ENCODE data around the gene RAF1.

Gene RAF1

GRCh38 chr3:12578742-12579141, 85.2 kb downstream of the RAF1 start:
- H3K4me3 ChIP-seq (ENCODE audit: low read depth, low read length): no peak overlapping the region
- no peak for DNase-seq (ENCODE audit: low read depth)
- TF ChIP-seq CTCF (IDR thresholded peaks at IDR 0.05; ENCODE audit: control insufficient read depth, extremely low read depth, insufficient read depth): peak; percentile 19; the same call in 1 of the 2 replicates

GRCh38 chr3:12577379-12577778, 86.5 kb downstream of the RAF1 start:
- DNase-seq (ENCODE audit: low read depth): no peak
- no peak overlapping the region for H3K4me3 ChIP-seq (ENCODE audit: low read depth, low read length)
- no peak for TF ChIP-seq CTCF (IDR thresholded peaks at IDR 0.05; ENCODE audit: control insufficient read depth, extremely low read depth, insufficient read depth)

GRCh38 chr3:12574661-12575060, 89.3 kb downstream of the RAF1 start:
- no peak overlapping the region for H3K4me3 ChIP-seq (ENCODE audit: low read depth, low read length)
- TF ChIP-seq CTCF (IDR thresholded peaks at IDR 0.05; ENCODE audit: control insufficient read depth, extremely low read depth, insufficient read depth): no peak
- DNase-seq (ENCODE audit: low read depth): no peak

GRCh38 chr3:12574131-12574530, 89.8 kb downstream of the RAF1 start:
- H3K4me3 ChIP-seq (ENCODE audit: low read depth, low read length): no peak overlapping the region
- TF ChIP-seq CTCF (IDR thresholded peaks at IDR 0.05; ENCODE audit: control insufficient read depth, extremely low read depth, insufficient read depth): no peak
- no peak for DNase-seq (ENCODE audit: low read depth)

- no peak for DNase-seq (ENCODE audit: low read depth)
- no peak for TF ChIP-seq CTCF (IDR thresholded peaks at IDR 0.05; ENCODE audit: control insufficient read depth, extremely low read depth, insufficient read depth)
- no peak overlapping the region for H3K4me3 ChIP-seq (ENCODE audit: low read depth, low read length)
Measured at GRCh38 chr3:12571986-12572385, 91.9 kb downstream of the RAF1 start.

- H3K4me3 ChIP-seq (ENCODE audit: low read depth, low read length): no peak overlapping the region
- TF ChIP-seq CTCF (IDR thresholded peaks at IDR 0.05; ENCODE audit: control insufficient read depth, extremely low read depth, insufficient read depth): no peak
- no peak for DNase-seq (ENCODE audit: low read depth)
Measured at GRCh38 chr3:12569836-12570235, 94.1 kb downstream of the RAF1 start.

GRCh38 chr3:12568747-12569146, 95.2 kb downstream of the RAF1 start:
- TF ChIP-seq CTCF (IDR thresholded peaks at IDR 0.05; ENCODE audit: control insufficient read depth, extremely low read depth, insufficient read depth): no peak
- DNase-seq (ENCODE audit: low read depth): no peak
- no peak overlapping the region for H3K4me3 ChIP-seq (ENCODE audit: low read depth, low read length)
